Measurements from ENCODE around the gene KRT80. TPM values are rescaled to one million over a fixed set of nuclear protein-coding genes. Genes with fewer than 3 reads are reported as not detected.
A peak's percentile ranks its signal among the peaks of the same experiment; 100 is the strongest.

The KRT80 gene
- total RNA-seq, 1 experiment from 2014 or later, result 0.11 TPM

DNA sequence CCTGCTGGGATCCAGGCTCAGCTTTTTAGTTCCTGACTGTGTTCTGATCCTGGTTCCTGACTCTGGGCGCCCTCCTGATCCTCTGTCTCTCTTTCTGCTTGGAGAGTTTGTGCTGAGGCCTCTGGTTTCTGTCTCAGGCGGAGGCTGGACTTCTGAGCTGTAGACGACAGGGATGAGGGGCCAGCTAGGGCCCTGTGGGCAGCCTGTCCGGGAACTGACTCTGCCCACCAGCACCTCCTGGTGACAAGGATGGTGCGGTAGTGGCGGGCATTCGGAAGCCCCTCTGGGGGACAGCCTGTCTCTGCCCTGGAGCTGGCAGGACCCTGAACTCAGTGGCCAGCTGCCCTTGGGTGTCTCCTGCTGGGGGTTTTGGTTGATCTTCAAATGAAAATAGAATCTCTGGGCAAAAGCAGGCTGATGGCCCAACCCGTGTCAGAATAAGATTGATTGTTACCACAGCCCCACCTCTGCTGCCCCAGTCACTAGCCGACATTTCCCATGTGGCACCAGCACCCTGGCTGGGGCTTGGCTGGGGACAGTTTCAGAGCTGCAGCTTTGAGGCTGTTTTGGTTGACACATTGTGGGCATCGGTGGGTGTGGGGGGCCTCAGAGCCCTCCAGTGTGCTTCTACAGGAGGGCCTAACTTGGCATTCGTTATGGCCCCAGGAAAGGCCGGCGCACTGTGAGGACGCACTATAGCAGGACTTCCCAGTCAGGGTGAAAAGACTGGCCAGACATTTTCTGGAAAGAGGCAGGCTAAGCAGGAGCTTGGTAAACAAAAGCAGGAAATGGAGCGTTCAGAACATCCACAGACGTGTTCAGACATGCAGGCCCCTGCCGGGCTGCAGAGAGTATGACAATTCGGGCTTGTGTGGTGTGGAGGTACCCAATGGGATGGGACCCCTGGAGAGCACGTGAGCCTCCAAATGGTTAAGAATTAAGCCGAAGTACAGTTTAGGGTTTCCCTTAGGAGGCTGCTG is 16.2 kb downstream of the KRT80 start:
- DNase-seq (ENCODE audit: low read depth, low spot score), result no peak
- in situ Hi-C loops (cut with HindIII; ENCODE audit: low pct_unique_long_range_greater_than_20kb, low sequenced_read_pairs), result no loop called here

DNA sequence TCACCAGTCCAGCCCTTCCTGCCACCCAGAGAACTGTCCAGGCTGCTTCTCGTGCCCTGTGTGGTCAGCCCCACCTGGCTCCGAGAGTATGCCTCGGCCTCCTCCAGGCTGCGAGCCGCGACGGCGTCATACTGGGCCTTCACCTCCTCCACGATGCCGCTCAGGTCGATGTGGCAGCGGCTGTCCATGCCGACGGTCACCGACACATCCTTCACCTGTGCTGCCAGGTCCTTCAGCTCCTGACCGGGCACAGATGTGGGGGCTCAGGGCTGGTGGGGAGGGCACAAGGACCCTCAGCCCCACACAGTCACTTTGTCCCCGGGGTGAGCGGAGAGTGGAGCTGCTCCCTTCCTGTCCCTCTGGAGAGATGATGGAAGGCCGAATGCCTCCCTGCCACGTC is 18.3 kb downstream of the KRT80 start:
- in situ Hi-C loops (cut with HindIII; ENCODE audit: low pct_unique_long_range_greater_than_20kb, low sequenced_read_pairs), result no loop called here

DNA sequence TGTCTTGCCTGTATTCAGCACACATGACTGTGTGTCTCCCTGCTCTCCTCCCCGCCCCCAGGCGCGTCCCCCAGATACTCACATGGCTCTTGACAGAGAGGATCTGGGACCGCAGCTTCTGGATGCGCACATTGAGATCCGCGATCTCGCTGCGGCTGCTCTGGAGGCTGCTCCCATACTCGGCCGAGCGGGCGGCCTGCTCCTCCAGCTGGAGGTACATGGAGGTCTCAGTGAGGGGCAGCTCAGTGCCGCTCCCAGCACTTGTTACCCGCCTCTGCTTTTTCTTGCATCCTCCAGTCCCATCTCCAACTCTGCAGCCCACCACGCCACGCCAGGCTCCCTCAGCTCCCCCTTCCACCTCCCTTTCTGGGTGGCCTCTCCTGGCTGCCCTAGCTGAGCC is 18.9 kb downstream of the KRT80 start:
- in situ Hi-C loops (cut with HindIII; ENCODE audit: low pct_unique_long_range_greater_than_20kb, low sequenced_read_pairs), result no loop called here
- no peak for DNase-seq (ENCODE audit: low read depth, low spot score)

More for the DNA sequence above, 18.3 kb downstream of the KRT80 start:
- no peak for DNase-seq (ENCODE audit: low read depth, low spot score)

DNA sequence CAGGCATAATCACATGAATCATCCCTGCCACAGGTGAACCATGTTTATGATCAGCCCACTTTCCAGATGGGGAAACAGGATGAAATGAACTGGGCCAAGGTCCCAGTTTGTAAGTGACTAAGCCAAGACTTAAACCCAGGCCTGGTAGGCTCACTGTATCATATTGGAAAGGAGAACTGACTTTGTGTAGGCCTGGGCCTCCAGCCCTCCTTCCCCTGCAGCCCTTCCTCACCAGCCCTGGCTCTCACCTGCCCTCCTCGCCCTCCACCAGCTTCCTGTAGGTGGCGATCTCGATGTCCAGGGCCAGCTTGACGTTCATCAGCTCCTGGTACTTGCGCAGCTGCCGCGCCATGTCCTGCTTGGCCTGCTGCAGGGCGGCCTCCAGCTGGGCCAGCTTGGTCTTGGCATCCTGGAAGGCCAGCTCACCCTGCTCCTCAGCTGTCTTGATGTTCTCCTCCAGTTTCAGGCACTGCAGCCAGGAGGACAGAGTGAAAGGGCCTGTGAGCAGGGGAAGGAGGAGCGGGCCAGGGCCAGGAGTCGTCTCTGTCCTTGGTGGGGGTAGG is 19.8 kb downstream of the KRT80 start:
- in situ Hi-C loops (cut with HindIII; ENCODE audit: low pct_unique_long_range_greater_than_20kb, low sequenced_read_pairs), result no loop called here
- peak; percentile 61 for DNase-seq (ENCODE audit: low read depth, low spot score)

DNA sequence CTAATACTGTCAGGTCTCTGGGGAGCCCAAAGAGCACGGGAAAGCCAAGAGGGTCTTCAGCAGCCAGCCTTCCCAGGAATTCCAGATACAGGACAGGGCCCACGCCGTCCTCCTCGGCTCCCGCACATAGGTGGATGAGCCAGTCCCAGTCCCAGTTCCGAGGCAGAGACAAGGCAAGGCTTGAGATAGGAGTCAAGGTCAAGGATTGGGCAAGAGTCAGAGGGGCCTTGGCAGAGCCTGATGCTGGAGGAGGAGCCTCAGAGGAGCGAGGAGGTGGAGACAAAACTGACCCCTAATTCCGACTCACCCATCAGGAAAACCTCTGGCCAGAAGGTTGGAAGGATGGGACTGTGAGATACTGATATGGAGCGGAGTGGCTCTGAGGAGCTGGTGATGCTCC is 21.0 kb downstream of the KRT80 start:
- in situ Hi-C loops (cut with HindIII; ENCODE audit: low pct_unique_long_range_greater_than_20kb, low sequenced_read_pairs), result no loop called here
- DNase-seq (ENCODE audit: low read depth, low spot score), result no peak

DNA sequence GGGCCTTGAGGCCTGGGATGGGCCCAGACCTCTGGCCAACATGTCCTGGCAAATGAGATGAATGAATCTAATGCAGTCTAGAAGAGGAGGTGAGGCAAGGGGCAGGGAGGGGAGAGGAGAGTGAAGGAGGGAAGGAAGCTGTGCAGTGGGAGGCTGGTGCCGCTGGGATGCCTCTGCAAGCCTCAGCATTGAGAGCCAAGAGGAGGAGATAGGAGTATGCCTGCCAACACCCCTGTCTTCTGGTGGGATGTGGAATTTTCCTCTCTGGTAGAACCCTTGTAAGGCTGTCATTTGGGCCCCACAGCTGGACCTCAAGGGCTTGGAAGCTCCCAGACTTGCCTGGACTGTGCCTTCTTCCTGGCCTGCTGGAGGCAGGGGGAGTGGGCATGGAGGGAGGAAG is 21.9 kb downstream of the KRT80 start:
- in situ Hi-C loops (cut with HindIII; ENCODE audit: low pct_unique_long_range_greater_than_20kb, low sequenced_read_pairs), result no loop called here
- DNase-seq (ENCODE audit: low read depth, low spot score), result no peak

DNA sequence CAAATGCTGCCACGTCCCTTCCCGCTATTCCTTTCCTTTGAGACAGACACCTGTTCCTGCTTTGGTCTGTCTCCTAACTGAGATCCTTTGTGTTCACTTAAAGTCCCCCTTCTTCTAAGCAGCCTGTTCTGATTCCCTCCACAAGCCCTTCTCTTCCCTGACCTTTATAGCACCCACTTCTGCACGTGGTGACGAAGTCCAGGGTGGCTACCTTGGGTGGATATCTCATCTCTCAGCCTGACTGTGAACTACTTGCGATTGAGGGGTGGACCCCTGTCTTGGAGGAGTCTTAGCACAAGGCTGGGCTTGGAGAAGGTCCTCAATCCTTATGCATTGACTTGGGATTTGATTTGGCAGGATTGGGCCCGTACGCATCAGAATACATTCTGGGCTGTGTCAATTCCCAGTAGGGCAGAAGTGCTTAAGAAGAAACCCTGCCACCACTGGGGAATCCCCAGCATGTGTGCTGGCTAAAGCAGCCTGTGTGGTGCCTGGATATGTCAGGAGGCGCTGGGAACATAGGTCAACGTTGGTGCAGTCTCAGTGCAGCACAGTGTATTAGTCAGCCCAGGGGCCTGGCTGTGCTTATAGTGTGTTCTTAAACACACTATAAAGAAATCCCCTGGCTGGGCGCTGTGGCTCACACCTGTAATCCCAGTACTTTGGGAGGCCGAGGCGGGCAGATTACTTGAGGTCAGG is 23.6 kb downstream of the KRT80 start:
- DNase-seq (ENCODE audit: low read depth, low spot score), result no peak
- in situ Hi-C loops (cut with HindIII; ENCODE audit: low pct_unique_long_range_greater_than_20kb, low sequenced_read_pairs), result no loop called here

DNA sequence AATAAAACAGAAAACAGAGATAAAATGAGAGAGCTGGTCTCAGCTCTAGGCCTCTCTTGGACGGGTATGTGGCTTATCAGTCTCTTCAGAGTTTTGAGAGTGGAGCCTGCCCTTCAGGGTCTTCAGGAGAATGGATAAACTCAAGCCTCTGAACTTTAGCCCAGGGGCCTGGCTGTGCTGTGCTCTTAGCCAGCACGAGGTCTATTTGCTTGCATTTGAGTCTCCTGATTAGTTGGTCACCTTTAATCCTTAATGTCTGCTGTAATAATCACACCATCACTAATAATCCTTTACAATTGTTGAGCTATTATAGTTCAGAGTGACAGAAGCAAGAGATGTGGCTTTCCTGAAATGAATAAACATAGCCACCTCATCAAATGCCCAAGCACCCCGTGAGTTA is 24.3 kb downstream of the KRT80 start:
- DNase-seq (ENCODE audit: low read depth, low spot score), result no peak
- in situ Hi-C loops (cut with HindIII; ENCODE audit: low pct_unique_long_range_greater_than_20kb, low sequenced_read_pairs), result no loop called here

DNA sequence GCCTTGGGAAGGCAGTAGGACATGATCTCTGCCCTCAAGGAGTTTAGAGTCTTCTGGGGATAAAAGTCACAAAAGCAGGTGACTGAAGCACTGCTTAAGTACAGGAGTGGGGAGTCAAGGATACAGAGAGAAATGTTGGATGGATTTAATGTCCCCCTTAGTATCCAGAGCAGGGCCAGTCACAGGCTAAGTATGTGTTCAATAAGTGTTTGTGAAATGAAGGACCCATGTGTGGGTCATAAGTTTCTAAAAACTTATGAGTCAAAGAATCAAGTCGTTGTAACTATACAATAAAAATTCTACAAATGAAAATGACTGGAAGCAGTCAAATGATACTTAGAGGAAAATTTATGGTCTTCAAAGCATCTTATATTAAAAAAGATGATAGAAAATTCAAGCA is 25.1 kb downstream of the KRT80 start:
- in situ Hi-C loops (cut with HindIII; ENCODE audit: low pct_unique_long_range_greater_than_20kb, low sequenced_read_pairs), result no loop called here

DNA sequence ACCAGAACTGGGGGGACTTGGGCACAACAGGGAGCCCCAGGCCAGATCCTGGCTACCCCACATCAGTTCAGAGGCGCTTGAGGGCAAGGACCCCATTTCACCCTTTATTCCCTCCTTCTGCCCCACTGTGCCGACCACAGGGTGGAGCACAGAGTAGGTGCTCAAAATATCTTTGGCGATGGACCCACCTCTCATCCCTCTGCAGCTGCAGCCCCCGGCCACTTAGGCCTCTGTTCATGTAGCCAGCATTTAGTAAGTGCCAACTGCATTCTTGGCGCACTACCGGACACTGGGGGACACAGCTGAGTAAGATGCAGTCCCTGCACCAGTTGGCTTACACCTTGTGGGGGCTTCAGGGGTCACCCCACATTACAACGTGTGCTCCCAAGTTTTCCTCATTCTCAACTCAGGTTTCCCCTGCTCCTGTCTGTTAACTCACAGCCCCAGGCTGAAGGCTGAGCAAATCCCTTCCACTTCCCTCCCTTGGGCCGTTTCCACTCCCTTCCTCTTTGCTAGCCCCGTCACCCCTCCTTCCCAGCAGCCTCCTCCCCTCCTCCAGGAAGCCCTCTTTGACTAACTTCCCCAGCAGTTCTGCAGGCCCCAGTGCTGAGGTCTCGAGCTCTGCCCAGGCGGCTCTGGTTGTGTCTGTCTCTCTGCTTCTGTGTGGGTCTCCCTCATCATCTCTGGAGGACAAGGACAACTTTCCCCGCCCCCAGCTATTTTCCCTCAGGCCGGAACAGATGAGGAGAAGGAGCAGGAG is 26.5 kb downstream of the KRT80 start:
- in situ Hi-C loops (cut with HindIII; ENCODE audit: low pct_unique_long_range_greater_than_20kb, low sequenced_read_pairs), result no loop called here

More for the DNA sequence above, 25.1 kb downstream of the KRT80 start:
- DNase-seq (ENCODE audit: low read depth, low spot score), result no peak

DNA sequence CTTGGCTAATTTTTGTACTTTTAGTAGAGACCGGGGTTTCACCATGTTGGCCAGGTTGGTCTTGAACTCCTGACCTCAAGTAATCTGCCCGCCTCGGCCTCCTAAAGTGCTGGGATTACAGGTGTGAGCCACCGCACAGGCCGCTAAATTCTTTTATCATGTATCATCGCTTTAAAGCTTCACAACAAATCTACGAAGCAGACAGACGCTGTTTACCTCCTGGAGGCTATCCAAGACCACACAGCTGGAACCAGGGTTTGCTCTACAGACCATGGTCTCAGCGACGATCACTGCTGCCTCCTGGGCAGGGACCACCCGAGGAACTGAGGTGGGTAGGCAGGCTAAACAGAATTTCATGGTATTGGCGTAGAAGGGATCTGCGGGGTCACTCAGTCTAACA is 27.2 kb downstream of the KRT80 start:
- in situ Hi-C loops (cut with HindIII; ENCODE audit: low pct_unique_long_range_greater_than_20kb, low sequenced_read_pairs), result no loop called here
- DNase-seq (ENCODE audit: low read depth, low spot score), result no peak

More for the DNA sequence above, 26.5 kb downstream of the KRT80 start:
- no peak for DNase-seq (ENCODE audit: low read depth, low spot score)

DNA sequence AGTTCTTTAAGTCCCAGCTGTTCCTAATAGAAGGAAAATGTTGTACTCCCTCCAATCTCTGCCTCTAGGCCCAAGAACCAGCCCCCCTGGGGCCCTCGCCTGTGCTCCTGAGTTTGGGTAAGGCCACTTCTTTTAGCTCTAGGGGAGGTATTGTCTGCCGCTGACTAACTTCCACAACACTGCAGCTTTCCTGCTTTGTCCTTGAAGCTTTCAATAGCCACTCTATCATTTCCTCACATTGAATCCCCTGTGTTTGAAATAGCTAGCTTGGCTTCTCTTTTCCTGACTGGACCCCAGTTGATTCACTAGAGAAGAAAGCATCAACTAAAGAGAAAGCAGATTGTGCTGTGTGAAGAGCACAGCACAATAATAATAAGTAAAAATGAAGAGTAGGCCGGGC is 28.8 kb downstream of the KRT80 start:
- in situ Hi-C loops (cut with HindIII; ENCODE audit: low pct_unique_long_range_greater_than_20kb, low sequenced_read_pairs), result no loop called here
- no peak for DNase-seq (ENCODE audit: low read depth, low spot score)

DNA sequence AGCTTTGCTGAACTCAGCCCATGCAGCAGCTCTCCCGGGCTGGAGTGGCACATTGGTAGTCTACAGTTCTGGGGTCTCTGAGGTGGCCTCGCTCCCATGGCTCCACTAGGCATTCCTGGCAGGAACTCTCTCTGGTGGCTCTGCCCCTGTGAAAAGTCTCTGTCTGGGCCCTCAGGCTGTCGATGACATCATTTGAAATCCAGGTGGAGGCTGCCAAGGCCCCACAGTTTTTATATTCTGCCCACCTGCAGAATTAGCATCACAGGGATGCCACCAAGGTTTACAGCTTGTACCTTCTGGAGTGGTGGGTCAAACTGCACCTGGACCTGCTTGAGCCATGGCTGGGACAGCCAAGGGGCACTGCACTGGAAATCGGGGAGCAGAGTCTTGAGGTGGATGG is 31.6 kb downstream of the KRT80 start:
- DNase-seq (ENCODE audit: low read depth, low spot score), result no peak
- in situ Hi-C loops (cut with HindIII; ENCODE audit: low pct_unique_long_range_greater_than_20kb, low sequenced_read_pairs), result no loop called here

DNA sequence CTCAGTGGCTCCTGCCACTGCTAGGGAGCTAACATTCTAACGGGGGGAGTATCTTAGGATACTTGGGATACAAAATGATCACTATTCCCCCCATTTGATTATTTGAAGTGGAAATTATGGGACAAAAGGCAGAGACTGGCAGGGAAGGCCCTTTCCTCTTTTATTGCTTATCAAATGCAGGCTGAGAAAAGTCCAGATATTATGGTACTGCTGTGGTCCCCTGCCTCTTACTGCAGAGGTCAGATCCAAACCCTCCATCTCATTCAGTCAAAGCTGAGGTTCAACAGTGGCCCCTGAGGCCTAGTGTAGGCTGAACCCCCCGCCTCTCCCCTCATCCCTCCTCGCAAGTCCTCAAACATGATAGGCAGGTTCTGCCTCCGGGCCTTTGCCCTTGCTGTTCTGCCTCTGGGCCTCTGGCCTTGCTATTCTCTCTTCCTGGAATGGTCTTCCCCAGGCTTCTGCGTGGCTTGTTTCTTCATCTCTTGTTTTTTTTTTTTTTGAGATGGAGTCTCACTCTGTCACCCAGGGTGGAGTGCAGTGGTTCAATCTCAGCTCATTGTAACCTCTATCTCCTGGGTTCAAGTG is 34.2 kb downstream of the KRT80 start:
- in situ Hi-C loops (cut with HindIII; ENCODE audit: low pct_unique_long_range_greater_than_20kb, low sequenced_read_pairs), result no loop called here
- DNase-seq (ENCODE audit: low read depth, low spot score), result no peak

DNA sequence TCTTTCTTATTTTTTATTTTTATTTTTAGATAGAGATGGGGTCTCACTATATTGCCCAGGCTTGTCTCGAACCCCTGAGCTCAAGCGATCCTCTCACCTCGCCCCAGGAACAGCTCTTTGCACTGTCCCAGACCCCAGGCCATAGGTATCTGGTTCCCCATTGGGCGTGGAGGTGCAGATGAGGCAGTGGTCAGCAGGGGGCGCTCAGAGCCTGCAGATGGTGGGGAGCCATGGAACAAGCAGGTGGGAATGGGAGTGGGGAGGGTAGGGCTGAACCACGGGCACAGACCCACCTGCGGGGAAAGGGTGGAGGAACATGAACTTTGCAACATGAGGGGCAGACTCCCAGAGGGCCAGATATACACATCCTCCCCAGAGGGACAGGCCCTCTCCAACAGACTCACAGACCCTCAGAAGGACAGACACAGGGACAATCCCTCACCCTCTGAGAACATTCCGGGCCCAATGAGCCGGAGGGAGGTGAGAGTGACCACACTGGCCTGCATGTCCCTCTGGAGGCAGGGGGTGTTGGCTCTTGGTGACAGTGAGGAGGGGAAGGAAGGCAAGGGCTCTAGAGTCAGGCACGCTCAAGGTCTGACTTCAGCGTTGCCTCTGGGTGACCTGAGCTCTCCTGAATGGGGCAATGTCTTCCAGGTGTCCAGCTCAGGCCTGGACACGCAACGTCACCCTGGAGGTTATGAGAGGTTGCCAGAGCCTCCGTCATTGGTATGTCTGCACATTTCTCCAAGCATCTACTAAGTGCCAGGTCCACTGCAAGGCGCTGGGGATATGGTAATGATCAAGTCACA is 34.9 kb downstream of the KRT80 start:
- DNase-seq (ENCODE audit: low read depth, low spot score), result peak; percentile 77
- in situ Hi-C loops (cut with HindIII; ENCODE audit: low pct_unique_long_range_greater_than_20kb, low sequenced_read_pairs), result no loop called here

DNA sequence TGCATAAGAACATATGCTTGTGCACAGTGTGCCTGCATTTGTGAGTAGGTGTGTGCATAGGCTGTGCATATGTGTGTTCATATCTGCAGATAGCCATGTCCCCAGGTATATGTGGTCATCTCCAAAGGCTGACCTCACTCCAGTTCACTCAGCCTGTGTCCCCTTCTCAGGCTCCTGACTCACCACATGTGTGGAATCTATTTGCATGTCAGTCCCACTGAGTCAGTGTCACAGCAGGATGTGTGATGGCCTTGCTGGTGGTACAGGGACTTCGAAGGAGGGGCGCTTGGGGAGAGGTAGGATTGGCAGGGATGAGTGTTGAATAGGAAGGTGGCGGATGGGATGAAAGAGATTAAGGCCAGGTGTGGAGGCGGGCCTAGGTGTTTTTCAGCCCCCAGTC is 35.5 kb downstream of the KRT80 start:
- DNase-seq (ENCODE audit: low read depth, low spot score), result no peak
- in situ Hi-C loops (cut with HindIII; ENCODE audit: low pct_unique_long_range_greater_than_20kb, low sequenced_read_pairs), result no loop called here
